OCI-LY1 (cell line): ENCODE results near the gene PLD6.

Experiments
- EZH2 ChIP-seq: fragments of 200-600 bp; sonication (generic), shearing (Covaris generic); IDR thresholded peaks from 2 replicates; pipeline ENCODE4 v1.8.0; 2017; ENCODE audit warnings: borderline replicate concordance, mixed run types, mild to moderate bottlenecking, antibody characterized with exemption, low read length, moderate library complexity, mixed read lengths
- TF ChIP-seq, protein P1 (sequence below): fragments of 200-600 bp; sonication (generic), shearing (Covaris generic); IDR thresholded peaks from 2 replicates; pipeline ENCODE4 v1.5.1; 2017; ENCODE audit warnings: mild to moderate bottlenecking, antibody characterized with exemption, low read length, moderate library complexity, mixed read lengths

DNA sequence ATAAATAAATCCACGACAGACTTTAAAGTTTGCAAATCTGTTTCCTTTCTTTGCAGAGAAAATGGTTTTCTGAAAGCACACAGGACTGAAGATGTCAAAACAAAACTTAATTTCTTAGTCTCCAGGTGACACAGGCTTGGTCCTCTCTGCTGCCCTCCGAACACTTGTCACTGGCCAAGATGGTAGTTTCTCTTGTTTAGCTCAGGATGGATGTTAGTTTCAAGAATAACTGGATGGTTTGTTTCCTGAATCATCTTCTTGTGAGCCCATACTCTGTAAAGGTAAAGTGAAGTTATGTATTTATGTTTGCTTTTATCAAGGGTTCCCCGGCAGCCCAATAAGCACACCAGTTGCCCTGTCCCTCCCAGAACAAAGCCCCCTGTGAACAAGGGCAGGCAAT lies 40.7 kb upstream of the PLD6 start:
- TF ChIP-seq, protein P1, sequence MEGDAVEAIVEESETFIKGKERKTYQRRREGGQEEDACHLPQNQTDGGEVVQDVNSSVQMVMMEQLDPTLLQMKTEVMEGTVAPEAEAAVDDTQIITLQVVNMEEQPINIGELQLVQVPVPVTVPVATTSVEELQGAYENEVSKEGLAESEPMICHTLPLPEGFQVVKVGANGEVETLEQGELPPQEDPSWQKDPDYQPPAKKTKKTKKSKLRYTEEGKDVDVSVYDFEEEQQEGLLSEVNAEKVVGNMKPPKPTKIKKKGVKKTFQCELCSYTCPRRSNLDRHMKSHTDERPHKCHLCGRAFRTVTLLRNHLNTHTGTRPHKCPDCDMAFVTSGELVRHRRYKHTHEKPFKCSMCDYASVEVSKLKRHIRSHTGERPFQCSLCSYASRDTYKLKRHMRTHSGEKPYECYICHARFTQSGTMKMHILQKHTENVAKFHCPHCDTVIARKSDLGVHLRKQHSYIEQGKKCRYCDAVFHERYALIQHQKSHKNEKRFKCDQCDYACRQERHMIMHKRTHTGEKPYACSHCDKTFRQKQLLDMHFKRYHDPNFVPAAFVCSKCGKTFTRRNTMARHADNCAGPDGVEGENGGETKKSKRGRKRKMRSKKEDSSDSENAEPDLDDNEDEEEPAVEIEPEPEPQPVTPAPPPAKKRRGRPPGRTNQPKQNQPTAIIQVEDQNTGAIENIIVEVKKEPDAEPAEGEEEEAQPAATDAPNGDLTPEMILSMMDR: no peak
- no peak for TF ChIP-seq EZH2
